Adrenal gland (tissue), 12 donors: ENCODE data around the gene GLIS1. TPM values are rescaled to one million over a fixed set of nuclear protein-coding genes. Genes with fewer than 3 reads are reported as not detected.
A peak's percentile ranks its signal among the peaks of the same experiment; 100 is the strongest.
"Not testable (repeated sequence)": the region's sequence is repeated elsewhere in the genome, so short reads cannot be mapped to it uniquely, and the experiment has no call there.

Experiments used
- DNase-seq, 7 donors: peaks; one replicate each; pipeline ENCODE4 v3.0.0-alpha.2; 2019 to 2020
- H3K27ac ChIP-seq, 5 donors: fragments of 200-600 bp; sonication (generic) in 4 of 5; 1 replicate in 3 of 5; 2 replicates in 2 of 5; pipeline versions ENCODE4 v1.5.1 to v1.8.0; 2016 to 2020; ENCODE audit warnings: mild to moderate bottlenecking in 1 of 5
- H3K27me3 ChIP-seq: fragments of 200-600 bp; 2 replicates; pipeline ENCODE4 v1.8.0; 2021
- H3K36me3 ChIP-seq, 2 donors: fragments of 200-600 bp; replicated peaks in 1 of 2; 1 replicate in 1 of 2; 2 replicates in 1 of 2; pipeline versions ENCODE4 v1.5.1 to v1.8.0; 2018 to 2022
- H3K4me1 ChIP-seq, 2 donors: fragments of 200-600 bp; replicated peaks in 1 of 2; 1 replicate in 1 of 2; 2 replicates in 1 of 2; pipeline versions ENCODE4 v1.5.1 to v1.8.0; 2018 to 2021
- H3K4me3 ChIP-seq, 4 donors: fragments of 200-600 bp; sonication (generic) in 3 of 4; one replicate each; pipeline ENCODE4 v1.5.1; 2016 to 2018
- H3K9me3 ChIP-seq, 3 donors: fragments of 200-600 bp; sonication (generic) in 1 of 3; replicated peaks in 1 of 3; 1 replicate in 2 of 3; 2 replicates in 1 of 3; pipeline versions ENCODE4 v1.5.1 to v1.8.0; 2016 to 2021
- CTCF ChIP-seq, 6 experiments: fragments of 450-650 bp in 4 of 6; fragments of 200-600 bp in 2 of 6; sonication (generic) in 1 of 6; IDR thresholded peaks; 1 replicate in 5 of 6; 2 replicates in 1 of 6; pipeline versions ENCODE4 v1.5.1 to v1.8.0; 2016 to 2021; ENCODE audit warnings: antibody characterized with exemption in 6 of 6, mild to moderate bottlenecking in 2 of 6, moderate library complexity in 1 of 6
- POLR2A ChIP-seq, 2 donors: fragments of 450-650 bp; IDR thresholded peaks; one replicate each; pipeline ENCODE4 v1.6.1; 2017; ENCODE audit warnings: antibody characterized with exemption in 2 of 2, mild to moderate bottlenecking in 2 of 2, moderate library complexity in 1 of 2
- WGBS, 4 donors: extraction: QIAGEN DNeasy Blood & Tissue Kit in 2 of 4; methylation state at CpG; one replicate each; pipeline versions ENCODE4 v1.1.5 to v1.1.7; 2013 to 2017; 5-methylcytosine and 5-hydroxymethylcytosine counted together
- intact Hi-C, 2 donors: fragments of 100-400 bp; cut with DNase I; formaldehyde crosslinking; loops; one replicate each; pipeline versions ENCODE4 v1.14.1 to v1.15.0; 2022 to 2023
- polyA plus RNA-seq, 3 donors: library from polyadenylated mRNA; stranded (reverse); fragments of 200-250 nt in 2 of 3; fragments of 350-450 nt in 1 of 3; fragmentation: Illumina TruSeq in 1 of 3; extraction: RNeasy Lipid Tissue Mini Kit (QIAGEN cat#74804) in 1 of 3; gene quantifications; one replicate each; pipeline ENCODE4 v1.2.3, GENCODE V29; 2013 to 2014
- total RNA-seq, 9 donors: library from RNA; depleted of rRNA in 4 of 9; stranded (reverse); fragments of >200 nt in 4 of 9; fragments of 120-200 nt in 1 of 9; fragmentation: NEBNext Ultra II Directional in 1 of 9; extraction: Animal tissue kit (Norgen Biotek cat#: 25700) in 1 of 9; gene quantifications; one replicate each; pipeline versions ENCODE4 v1.1.0 to v1.2.4, GENCODE V29; 2013 to 2023
- donor health status: healthy with polysubstance abuse.
- donor health status: Bipolar disorder and iron deficiency.
- donor health status: DM: yes; HTN: yes; CAD: no.
- donor health status: DM: no; HTN: no; CAD: no.
- donor health status: DM: no; HTN: no; CAD: no.
- donor health status: DM: yes; HTN: yes; CAD: no.

The GLIS1 gene
- total and polyA plus RNA-seq, 12 donors = 0.08 to 0.37 (median 0.14) TPM; not detected in 6

GRCh38 chr1:53557830-53558738, 180.9 kb downstream of the GLIS1 start:
- intact Hi-C loops = no loop called here
- Histone ChIP-seq H3K27me3 (no peaks in the 10 kb centered on the region), H3K4me1 (no peaks in the 10 kb centered on the region), H3K4me3 (no peak overlapping the region), H3K27ac (no peak overlapping the region), H3K36me3 (no peaks in the 10 kb centered on the region), H3K9me3 (no peaks in the 10 kb centered on the region)
- 87 to 95% (median 91%) methylated on average over 9 to 12 of the region's 12 CpGs for WGBS, 4 donors
- TF ChIP-seq CTCF (IDR thresholded peaks at IDR 0.05) = no peak
- no peak for TF ChIP-seq POLR2A (IDR thresholded peaks at IDR 0.05)
- DNase-seq = no peak

- intact Hi-C loops = no loop called here
- H3K4me1 ChIP-seq = no peaks in the 10 kb centered on the region
- DNase-seq = no peak
Observed at GRCh38 chr1:53557369-53557768, 181.6 kb downstream of the GLIS1 start.

GRCh38 chr1:53556657-53557227, 182.2 kb downstream of the GLIS1 start:
- peak in 1 of 7 donors; percentile 0 for DNase-seq
- no peaks in the 10 kb centered on the region for H3K27me3 ChIP-seq
- no peak overlapping the region for H3K4me3 ChIP-seq
- no peaks in the 10 kb centered on the region for H3K4me1 ChIP-seq
- no peaks in the 10 kb centered on the region for H3K9me3 ChIP-seq
- WGBS, 4 donors = 92 to 100% (median 96%) methylated on average over 2 to 3 of the region's 3 CpGs
- no peak overlapping the region for H3K27ac ChIP-seq
- intact Hi-C loops = no loop called here
- H3K36me3 ChIP-seq = no peaks in the 10 kb centered on the region
- no peak for TF ChIP-seq CTCF (IDR thresholded peaks at IDR 0.05)
- no peak for TF ChIP-seq POLR2A (IDR thresholded peaks at IDR 0.05)

More at GRCh38 chr1:53557369-53557768, 181.6 kb downstream of the GLIS1 start:
- H3K27ac ChIP-seq = no peak overlapping the region
- H3K36me3 ChIP-seq = no peaks in the 10 kb centered on the region
- TF ChIP-seq CTCF (IDR thresholded peaks at IDR 0.05) = no peak
- TF ChIP-seq POLR2A (IDR thresholded peaks at IDR 0.05) = no peak
- H3K4me3 ChIP-seq = no peak overlapping the region
- WGBS, 4 donors = 80 to 89% (median 85%) methylated on average over 1 to 4 of the region's 4 CpGs
- H3K9me3 ChIP-seq = no peaks in the 10 kb centered on the region
- no peaks in the 10 kb centered on the region for H3K27me3 ChIP-seq

DNA sequence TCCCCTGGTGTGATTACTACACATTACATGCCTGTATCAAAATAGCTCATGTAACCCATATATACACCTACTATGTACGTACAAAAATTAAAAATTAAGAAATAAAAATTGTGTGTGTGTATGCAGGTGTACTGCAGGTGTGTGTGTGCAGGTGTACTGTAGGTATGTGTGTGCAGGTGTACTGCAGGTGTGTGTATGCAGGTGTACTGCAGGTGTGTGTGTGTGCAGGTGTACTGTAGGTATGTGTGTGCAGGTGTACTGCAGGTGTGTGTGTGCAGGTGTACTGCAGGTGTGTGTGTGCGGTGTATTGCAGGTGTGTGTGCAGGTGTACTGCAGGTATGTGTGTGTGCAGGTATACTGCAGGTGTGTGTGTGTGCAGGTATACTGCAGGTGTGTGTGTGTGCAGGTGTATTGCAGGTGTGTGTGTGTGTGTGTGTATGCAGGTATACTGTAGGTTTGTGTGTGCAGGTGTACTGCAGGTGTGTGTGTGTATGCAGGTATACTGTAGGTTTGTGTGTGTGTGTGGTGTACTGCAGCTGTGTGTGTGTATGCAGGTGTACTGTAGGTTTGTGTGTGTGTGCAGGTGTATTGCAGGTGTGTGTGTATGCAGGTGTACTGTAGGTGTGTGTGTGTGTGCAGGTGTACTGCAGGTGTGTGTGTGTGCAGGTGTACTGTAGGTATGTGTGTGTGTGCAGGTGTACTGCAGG, 183.2 kb downstream of the GLIS1 start:
- H3K9me3 ChIP-seq, H3K27ac ChIP-seq, DNase-seq, H3K36me3 ChIP-seq, H3K4me3 ChIP-seq, H3K4me1 ChIP-seq, intact Hi-C loops, H3K27me3 ChIP-seq: not testable (repeated sequence)
- 74 to 90% (median 85%) methylated on average over 2 of the region's 2 CpGs for WGBS, 4 donors
